GM12892 (cell line): ENCODE measurements around the gene ST3GAL5.

Source experiments
- DNase-seq: peaks from one replicate; pipeline ENCODE4 v3.0.0; 2011; ENCODE audit not compliant: insufficient read length
- FAIRE-seq: peaks from 2 replicates; lab custom pipeline; 2011; peaks lifted over from hg19 to GRCh38; lab: Jason Lieb, UNC
- POLR2A ChIP-seq: IDR thresholded peaks from 2 replicates; pipeline ENCODE4 v1.6.1; 2011; ENCODE audit warnings: low read depth, low read length, control low read depth
- POLR2AphosphoS5 ChIP-seq: IDR thresholded peaks from 2 replicates; pipeline ENCODE4 v1.6.1; 2011; ENCODE audit warnings: low read depth, low read length, control low read depth
- TAF1 ChIP-seq: IDR thresholded peaks from 2 replicates; pipeline ENCODE4 v1.6.1; 2011; ENCODE audit warnings: low read depth, mild to moderate bottlenecking, control low read depth, low read length, borderline replicate concordance

The ST3GAL5 gene

GRCh38 chr2:85913884-85914881 lies 25.4 kb upstream of the ST3GAL5 start:
- TF ChIP-seq TAF1 (no peak), POLR2A (no peak), POLR2AphosphoS5 (no peak)
- no peak for FAIRE-seq
- no peak for DNase-seq

- FAIRE-seq (no peak), DNase-seq (no peak)
- TF ChIP-seq TAF1 (no peak), POLR2A (no peak), POLR2AphosphoS5 (no peak)
These were observed 23.3 kb upstream of the ST3GAL5 start for GRCh38 chr2:85911814-85912692.

GRCh38 chr2:85911097-85911496 lies 22.3 kb upstream of the ST3GAL5 start:
- TF ChIP-seq POLR2A (no peak), POLR2AphosphoS5 (no peak)
- FAIRE-seq: no peak
- DNase-seq: no peak

GRCh38 chr2:85909005-85909404 lies 20.2 kb upstream of the ST3GAL5 start:
- no peak for TF ChIP-seq POLR2AphosphoS5
- no peak for TF ChIP-seq POLR2A
- TF ChIP-seq TAF1: no peak
- DNase-seq (no peak), FAIRE-seq (no peak)

- FAIRE-seq: no peak
- TF ChIP-seq TAF1 (no peak), POLR2AphosphoS5 (no peak), POLR2A (no peak)
- no peak for DNase-seq
These were observed 19.7 kb upstream of the ST3GAL5 start for GRCh38 chr2:85908506-85908905.

GRCh38 chr2:85907671-85908157 lies 18.9 kb upstream of the ST3GAL5 start:
- DNase-seq: no peak

GRCh38 chr2:85906748-85907147 lies 18.0 kb upstream of the ST3GAL5 start:
- FAIRE-seq (no peak), DNase-seq (no peak)
- no peak for TF ChIP-seq POLR2A
- TF ChIP-seq TAF1: no peak
- no peak for TF ChIP-seq POLR2AphosphoS5

More at GRCh38 chr2:85907671-85908157, 18.9 kb upstream of the ST3GAL5 start:
- no peak for TF ChIP-seq POLR2A
- no peak for TF ChIP-seq POLR2AphosphoS5
- no peak for TF ChIP-seq TAF1
- FAIRE-seq: no peak

- DNase-seq (no peak), FAIRE-seq (no peak)
- no peak for TF ChIP-seq POLR2A
- no peak for TF ChIP-seq TAF1
- no peak for TF ChIP-seq POLR2AphosphoS5
These were observed 17.1 kb upstream of the ST3GAL5 start for GRCh38 chr2:85905891-85906290.

GRCh38 chr2:85905187-85905666 lies 16.4 kb upstream of the ST3GAL5 start:
- TF ChIP-seq POLR2A: no peak
- TF ChIP-seq POLR2AphosphoS5: no peak
- no peak for TF ChIP-seq TAF1
- no peak for FAIRE-seq
- DNase-seq: no peak

GRCh38 chr2:85903849-85904248 lies 15.1 kb upstream of the ST3GAL5 start:
- FAIRE-seq (no peak), DNase-seq (no peak)
- TF ChIP-seq POLR2AphosphoS5 (no peak), TAF1 (no peak), POLR2A (no peak)

GRCh38 chr2:85902496-85902895 lies 13.7 kb upstream of the ST3GAL5 start:
- DNase-seq (no peak), FAIRE-seq (no peak)
- TF ChIP-seq POLR2AphosphoS5 (no peak), TAF1 (no peak), POLR2A (no peak)
